CD14-positive monocyte (primary cell): ENCODE data around the gene SPTB. TPM values are rescaled to one million over a fixed set of nuclear protein-coding genes. Genes with fewer than 3 reads are reported as not detected.

Source experiments
- DNase-seq, 3 donors: peaks; one replicate each; pipeline ENCODE4 v3.0.0-alpha.2; 2011 to 2022
- H2AFZ ChIP-seq: 2 replicates; pipeline ENCODE4 v1.6.0; 2012; ENCODE audit warnings: mild to moderate bottlenecking, low read depth, low read length, inconsistent platforms; ENCODE audit not compliant: insufficient read depth, poor library complexity, severe bottlenecking
- H3K27ac ChIP-seq, 2 donors: 1 replicate in 1 of 2; 2 replicates in 1 of 2; pipeline ENCODE4 v1.5.1; 2012 to 2013; ENCODE audit warnings: low read length in 2 of 2, control low read depth in 1 of 2, inconsistent platforms in 1 of 2, low read depth in 1 of 2, mild to moderate bottlenecking in 1 of 2
- H3K27me3 ChIP-seq, 2 donors: one replicate each; pipeline versions ENCODE4 v1.6.0 to v1.6.1; 2011 to 2013; ENCODE audit warnings: low read length in 2 of 2; ENCODE audit not compliant: control insufficient read depth in 2 of 2, insufficient read depth in 2 of 2
- H3K36me3 ChIP-seq, 2 donors: replicated peaks in 1 of 2; 1 replicate in 1 of 2; 2 replicates in 1 of 2; pipeline versions ENCODE4 v1.5.1 to v1.6.1; 2012 to 2013; ENCODE audit warnings: low read length in 2 of 2, control low read depth in 1 of 2, inconsistent platforms in 1 of 2, mild to moderate bottlenecking in 1 of 2; ENCODE audit not compliant: insufficient read depth in 2 of 2, control insufficient read depth in 1 of 2
- H3K4me1 ChIP-seq, 2 donors: 1 replicate in 1 of 2; 2 replicates in 1 of 2; pipeline versions ENCODE4 v1.5.1 to v1.6.1; 2012 to 2013; ENCODE audit warnings: low read length in 2 of 2, control low read depth in 1 of 2, inconsistent platforms in 1 of 2, mild to moderate bottlenecking in 1 of 2, moderate library complexity in 1 of 2; ENCODE audit not compliant: insufficient read depth in 2 of 2, control insufficient read depth in 1 of 2
- H3K4me2 ChIP-seq: replicated peaks from 2 replicates; pipeline ENCODE3; 2012; ENCODE audit warnings: low read length, moderate library complexity, mild to moderate bottlenecking; ENCODE audit not compliant: poor library complexity, severe bottlenecking; ENCODE audit errors: extremely low read depth
- H3K4me3 ChIP-seq, 3 experiments: fragments of 200-600 bp in 1 of 3; sonication (generic) in 1 of 3; replicated peaks in 1 of 3; 1 replicate in 2 of 3; 2 replicates in 1 of 3; pipeline ENCODE4 v1.5.1; 2011 to 2013; ENCODE audit warnings: low read length in 3 of 3, mild to moderate bottlenecking in 3 of 3, control low read depth in 2 of 3, low read depth in 2 of 3, inconsistent platforms in 1 of 3, moderate library complexity in 1 of 3
- H3K79me2 ChIP-seq: 2 replicates; pipeline ENCODE4 v1.6.0; 2012; ENCODE audit warnings: mild to moderate bottlenecking, control low read depth, inconsistent platforms, low read length, moderate library complexity; ENCODE audit not compliant: insufficient read depth
- H3K9ac ChIP-seq: 2 replicates; pipeline ENCODE4 v1.6.0; 2017; ENCODE audit warnings: low read length, mild to moderate bottlenecking; ENCODE audit not compliant: insufficient read depth, poor library complexity, severe bottlenecking
- H3K9me3 ChIP-seq, 2 donors: replicated peaks in 1 of 2; 1 replicate in 1 of 2; 2 replicates in 1 of 2; pipeline versions ENCODE4 v1.5.1 to v1.6.1; 2012 to 2013; ENCODE audit warnings: low read length in 2 of 2, control low read depth in 1 of 2; ENCODE audit not compliant: control insufficient read depth in 1 of 2, insufficient read depth in 1 of 2
- H4K20me1 ChIP-seq: 2 replicates; pipeline ENCODE4 v1.6.0; 2012; ENCODE audit warnings: mild to moderate bottlenecking, low read length, control low read depth, moderate library complexity; ENCODE audit not compliant: insufficient read depth
- H3K27ac Mint-ChIP-seq, 7 donors: one replicate each; pipeline ENCODE4 v1.8.0; 2020; ENCODE audit warnings: mild to moderate bottlenecking in 7 of 7, mixed read lengths in 7 of 7, moderate library complexity in 6 of 7, inconsistent platforms in 2 of 7
- H3K27me3 Mint-ChIP-seq, 3 donors: one replicate each; pipeline ENCODE4 v1.8.0; 2021 to 2022; ENCODE audit warnings: low read depth in 3 of 3, mild to moderate bottlenecking in 3 of 3, mixed read lengths in 3 of 3, moderate library complexity in 3 of 3, inconsistent platforms in 1 of 3
- H3K36me3 Mint-ChIP-seq, 2 donors: one replicate each; pipeline ENCODE4 v1.8.0; 2020; ENCODE audit warnings: mixed read lengths in 2 of 2, inconsistent platforms in 1 of 2, mild to moderate bottlenecking in 1 of 2
- H3K4me1 Mint-ChIP-seq: one replicate; pipeline ENCODE4 v1.8.0; 2020; ENCODE audit warnings: mild to moderate bottlenecking, mixed read lengths
- H3K4me3 Mint-ChIP-seq, 2 donors: one replicate each; pipeline ENCODE4 v1.8.0; 2020; ENCODE audit warnings: mild to moderate bottlenecking in 2 of 2, mixed read lengths in 2 of 2, moderate library complexity in 1 of 2
- H3K9me3 Mint-ChIP-seq, 7 donors: one replicate each; pipeline ENCODE4 v1.8.0; 2020 to 2022; ENCODE audit warnings: mixed read lengths in 7 of 7, mild to moderate bottlenecking in 6 of 7, moderate library complexity in 6 of 7, inconsistent platforms in 2 of 7
- CTCF ChIP-seq: fragments of 200-600 bp; IDR thresholded peaks from one replicate; pipeline ENCODE4 v1.8.0; 2022; ENCODE audit warnings: antibody characterized with exemption, mild to moderate bottlenecking
- WGBS: methylation state at CpG from one replicate; pipeline ENCODE4 v1.1.5; 2013; ENCODE audit warnings: missing lambda C conversion rate; ENCODE audit not compliant: insufficient coverage; 5-methylcytosine and 5-hydroxymethylcytosine counted together
- intact Hi-C, 2 donors: fragments of 100-400 bp; cut with micrococcal nuclease; formaldehyde crosslinking; loops; one replicate each; pipeline versions ENCODE4 v1.15.0 to v1.15.1; 2023
- polyA plus RNA-seq, 3 donors: library from polyadenylated mRNA; depleted of rRNA in 1 of 3; unstranded in 2 of 3; stranded (reverse) in 1 of 3; fragments of 300-500 nt in 2 of 3; fragments of >200 nt in 1 of 3; fragmentation: Illumina TruSeq in 2 of 3; gene quantifications; 1 replicate in 2 of 3; 2 replicates in 1 of 3; pipeline ENCODE4 v1.2.3, GENCODE V29; 2012 to 2021

SPTB gene
- polyA plus RNA-seq, 3 donors, result not detected

- H3K9ac ChIP-seq, result no peak overlapping the region
- no peaks in the 10 kb centered on the region for H3K36me3 ChIP-seq
- WGBS, result 100% methylated on average over 3 of the region's 6 CpGs
- DNase-seq, result no peak
- H3K27ac Mint-ChIP-seq, result no peak overlapping the region
- no peak for TF ChIP-seq CTCF
- intact Hi-C loops, result no loop called here
- no peaks in the 10 kb centered on the region for H3K27me3 ChIP-seq
- no peaks in the 10 kb centered on the region for H3K4me1 ChIP-seq
- peaks cover 0 to 9% (median 0%) of the 10 kb centered on the region in 7 donors for H3K9me3 Mint-ChIP-seq
- no peaks in the 10 kb centered on the region for H4K20me1 ChIP-seq
- no peak overlapping the region for H3K4me3 Mint-ChIP-seq
- H3K79me2 ChIP-seq, result no peaks in the 10 kb centered on the region
- no peak overlapping the region for H3K4me2 ChIP-seq
- H2AFZ ChIP-seq, result no peak overlapping the region
- H3K27ac ChIP-seq, result no peak overlapping the region
- no peak overlapping the region for H3K4me3 ChIP-seq
- peaks cover 0 to 3% of the 10 kb centered on the region in 2 donors for H3K9me3 ChIP-seq
- peaks cover 1 to 12% of the 10 kb centered on the region in 2 donors for H3K36me3 Mint-ChIP-seq
- H3K4me1 Mint-ChIP-seq, result peaks cover 2% of the 10 kb centered on the region
- H3K27me3 Mint-ChIP-seq, result peaks cover 5 to 9% (median 8%) of the 10 kb centered on the region in 3 donors
These were observed 126.8 kb downstream of the SPTB start for GRCh38 chr14:64752909-64753308.

- H3K4me3 Mint-ChIP-seq, result no peak overlapping the region
- no peak for DNase-seq
- no peak for TF ChIP-seq CTCF
- Histone ChIP-seq H3K4me2 (no peak overlapping the region), H3K27ac (no peak overlapping the region), H4K20me1 (peaks cover 3% of the 10 kb centered on the region), H3K79me2 (no peaks in the 10 kb centered on the region), H3K4me1 (no peaks in the 10 kb centered on the region), H3K27me3 (no peaks in the 10 kb centered on the region), H3K36me3 (peaks cover 7 to 21% of the 10 kb centered on the region in 2 donors), H3K4me3 (no peak overlapping the region), H3K9me3 (peaks cover 0 to 3% of the 10 kb centered on the region in 2 donors), H3K9ac (no peak overlapping the region), H2AFZ (no peak overlapping the region)
- H3K36me3 Mint-ChIP-seq, result peaks cover 25 to 49% of the 10 kb centered on the region in 2 donors
- H3K27me3 Mint-ChIP-seq, result peaks cover 3 to 5% (median 4%) of the 10 kb centered on the region in 3 donors
- intact Hi-C loops, result no loop called here
- peaks cover 0 to 9% (median 3%) of the 10 kb centered on the region in 7 donors for H3K9me3 Mint-ChIP-seq
- 98% methylated on average over 41 of the region's 51 CpGs for WGBS
- H3K4me1 Mint-ChIP-seq, result peaks cover 2% of the 10 kb centered on the region
- no peak overlapping the region for H3K27ac Mint-ChIP-seq
These were observed 130.6 kb downstream of the SPTB start for GRCh38 chr14:64748995-64749714.
